ENCODE measurements around the gene RUNX1.
"Not testable (repeated sequence)": the region's sequence is repeated elsewhere in the genome, so short reads cannot be mapped to it uniquely, and the experiment has no call there.

The RUNX1 gene

GRCh38 chr21:34993521-34993921, 55.6 kb downstream of the RUNX1 start:
- not testable (repeated sequence) for DNase-seq

- DNase-seq: peak in 8 of 51 donors; percentile 7 to 42 (median 16)
These were observed 56.2 kb downstream of the RUNX1 start for GRCh38 chr21:34992736-34993398.

GRCh38 chr21:34992180-34992579, 56.9 kb downstream of the RUNX1 start:
- DNase-seq: no peak

GRCh38 chr21:34991366-34991957, 57.6 kb downstream of the RUNX1 start:
- DNase-seq: no peak

GRCh38 chr21:34990842-34991241, 58.3 kb downstream of the RUNX1 start:
- DNase-seq: no peak

- peak in 1 of 51 donors; percentile 29 for DNase-seq
These were observed 59.6 kb downstream of the RUNX1 start for GRCh38 chr21:34989337-34990151.

- DNase-seq: no peak
These were observed 60.5 kb downstream of the RUNX1 start for GRCh38 chr21:34988625-34989024.

GRCh38 chr21:34988139-34988538, 61.0 kb downstream of the RUNX1 start:
- no peak for DNase-seq

GRCh38 chr21:34987501-34988072, 61.5 kb downstream of the RUNX1 start:
- no peak for DNase-seq

GRCh38 chr21:34986561-34987500, 62.3 kb downstream of the RUNX1 start:
- no peak for DNase-seq

- no peak for DNase-seq
These were observed 64.6 kb downstream of the RUNX1 start for GRCh38 chr21:34984356-34985058.

- no peak for DNase-seq
These were observed 65.4 kb downstream of the RUNX1 start for GRCh38 chr21:34983680-34984086.

- DNase-seq: no peak
These were observed 67.3 kb downstream of the RUNX1 start for GRCh38 chr21:34981791-34982190.

- no peak for DNase-seq
These were observed 68.5 kb downstream of the RUNX1 start for GRCh38 chr21:34980423-34981115.

GRCh38 chr21:34979383-34979782, 69.7 kb downstream of the RUNX1 start:
- no peak for DNase-seq

- DNase-seq: no peak
These were observed 71.8 kb downstream of the RUNX1 start for GRCh38 chr21:34977333-34977732.

- DNase-seq: no peak
These were observed 74.7 kb downstream of the RUNX1 start for GRCh38 chr21:34974162-34974981.

GRCh38 chr21:34973685-34974084, 75.4 kb downstream of the RUNX1 start:
- DNase-seq: no peak

- DNase-seq: no peak
These were observed 77.4 kb downstream of the RUNX1 start for GRCh38 chr21:34971656-34972055.
